Stimulated activated CD8-positive, alpha-beta memory T cell treated with anti-CD3 and anti-CD28 coated beads, Interleukin-12 subunit alpha, Interleukin-12 subunit beta, amount 100 ng/mL, for 24 hours (primary cell): ENCODE results near the gene TCEA3.

Source experiments
- DNase-seq: peaks from one replicate; pipeline ENCODE4 v3.0.0-alpha.2; 2020; ENCODE audit errors: extremely low read depth

The TCEA3 gene

DNA sequence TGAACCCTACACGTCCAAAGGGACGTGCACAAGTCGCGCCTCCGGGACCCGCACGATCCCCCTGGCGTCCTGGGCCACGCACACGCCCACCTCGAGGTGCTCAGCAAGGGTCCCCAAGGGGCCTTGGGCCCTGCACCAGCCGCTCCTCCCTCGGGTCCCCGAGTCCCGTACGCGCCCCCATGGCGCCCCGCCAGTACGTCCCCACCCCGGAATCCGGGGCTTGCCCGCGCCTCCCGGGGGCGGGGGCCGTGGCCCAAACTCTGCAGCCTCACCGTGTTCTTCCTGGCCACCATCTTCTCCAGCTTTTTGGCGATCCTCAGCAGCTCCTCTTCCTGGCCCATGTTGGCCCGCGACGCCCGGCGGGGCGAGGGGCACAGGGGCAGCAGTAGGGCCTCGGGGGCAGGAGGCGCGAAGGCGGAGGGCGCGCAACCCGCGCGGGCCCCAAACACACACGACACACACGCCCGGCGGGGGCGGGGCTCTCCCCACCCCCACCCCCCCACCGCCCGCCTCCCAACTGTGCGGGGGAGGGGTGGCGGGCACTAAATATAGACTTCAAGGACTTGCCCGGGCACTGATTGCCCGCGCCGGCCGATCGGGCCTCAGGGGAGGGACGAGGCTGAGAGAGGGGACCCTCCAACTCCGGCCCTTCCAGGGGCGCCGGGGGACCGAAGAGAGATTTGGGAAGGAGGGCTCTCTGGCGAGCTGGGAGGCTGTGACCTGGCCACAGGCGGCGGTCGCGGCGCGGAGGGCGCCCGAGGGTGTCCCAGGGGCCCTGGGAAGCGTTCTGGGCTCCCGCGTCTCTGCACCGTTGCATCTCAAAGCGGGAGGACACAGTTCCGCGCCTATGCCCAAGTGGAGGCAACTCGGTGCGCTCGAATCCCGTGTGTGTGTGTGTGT is at the start of gene TCEA3:
Gene TCEA3 (minus strand): TSS at position 456 of the 900 bp plus-strand sequence. CDS start 115 bp downstream, at position 341.
- no peak for DNase-seq

DNA sequence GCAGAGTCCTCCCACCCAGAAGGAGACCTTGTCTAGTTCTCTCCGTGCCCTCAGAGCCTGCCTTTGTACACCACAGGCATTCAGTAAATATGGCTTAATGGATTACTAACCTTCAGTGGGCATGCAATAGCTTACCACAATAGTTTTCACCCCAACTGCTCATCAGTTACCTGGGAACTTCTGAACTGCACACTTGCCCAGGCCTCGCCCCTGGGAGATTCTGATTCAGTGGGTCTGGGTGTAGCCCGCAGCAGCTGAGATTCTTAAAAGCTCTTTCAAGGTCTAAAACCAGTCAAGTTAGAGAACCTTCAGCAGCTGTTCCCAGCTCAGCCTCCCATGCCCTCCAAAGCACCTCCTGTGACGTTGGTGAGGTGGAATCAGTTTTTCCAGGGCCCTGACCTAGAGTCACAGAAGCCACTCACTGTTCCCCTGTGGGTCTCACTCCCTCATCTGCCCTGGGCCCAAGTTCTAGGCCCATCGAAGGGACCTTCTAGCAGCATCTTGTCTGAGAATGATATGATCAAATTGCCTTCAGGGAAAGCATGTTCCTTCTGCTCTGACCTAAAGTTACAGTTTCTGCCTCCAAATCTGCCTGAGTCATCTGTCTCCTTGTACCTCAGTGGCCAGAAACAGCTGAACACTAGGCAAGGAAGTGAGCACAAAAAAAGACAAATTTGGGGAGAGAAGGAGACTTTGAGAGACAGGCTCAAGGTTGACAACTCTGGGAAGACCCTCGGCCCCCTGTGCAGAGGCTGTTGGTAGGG is 48.7 kb upstream of the TCEA3 start:
- no peak for DNase-seq

DNA sequence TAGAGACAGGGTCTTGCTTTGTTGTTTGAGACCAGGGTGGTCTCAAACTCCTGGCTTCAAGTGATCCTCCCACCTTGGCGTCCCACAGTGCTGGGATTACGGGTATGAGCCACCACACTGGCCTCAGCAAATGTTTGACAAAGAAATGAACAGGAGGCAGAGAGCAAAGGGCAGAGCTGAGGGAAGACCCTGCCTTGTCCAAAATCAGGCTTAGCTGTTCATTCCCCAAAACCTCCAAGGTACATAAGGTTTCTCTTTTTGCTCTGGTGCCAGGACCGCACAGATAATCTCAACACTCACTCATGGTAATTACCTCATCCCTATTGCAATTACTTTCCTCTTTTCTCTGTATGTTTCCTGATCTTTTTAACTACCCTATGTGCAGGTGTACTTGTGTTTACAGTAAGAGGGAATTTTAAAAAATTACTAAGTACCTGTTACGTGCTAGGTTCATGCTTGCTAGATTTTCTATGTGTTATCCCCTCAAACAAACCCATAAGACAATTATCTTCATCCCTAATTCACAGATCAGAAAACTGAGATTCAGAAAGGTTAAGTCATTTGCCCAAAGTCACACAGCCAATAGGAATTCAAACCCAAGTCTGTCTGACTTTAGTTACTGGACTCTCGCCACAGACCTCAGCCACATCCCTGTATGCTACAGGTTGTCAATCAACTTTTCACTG is 47.9 kb upstream of the TCEA3 start:
- no peak for DNase-seq

DNA sequence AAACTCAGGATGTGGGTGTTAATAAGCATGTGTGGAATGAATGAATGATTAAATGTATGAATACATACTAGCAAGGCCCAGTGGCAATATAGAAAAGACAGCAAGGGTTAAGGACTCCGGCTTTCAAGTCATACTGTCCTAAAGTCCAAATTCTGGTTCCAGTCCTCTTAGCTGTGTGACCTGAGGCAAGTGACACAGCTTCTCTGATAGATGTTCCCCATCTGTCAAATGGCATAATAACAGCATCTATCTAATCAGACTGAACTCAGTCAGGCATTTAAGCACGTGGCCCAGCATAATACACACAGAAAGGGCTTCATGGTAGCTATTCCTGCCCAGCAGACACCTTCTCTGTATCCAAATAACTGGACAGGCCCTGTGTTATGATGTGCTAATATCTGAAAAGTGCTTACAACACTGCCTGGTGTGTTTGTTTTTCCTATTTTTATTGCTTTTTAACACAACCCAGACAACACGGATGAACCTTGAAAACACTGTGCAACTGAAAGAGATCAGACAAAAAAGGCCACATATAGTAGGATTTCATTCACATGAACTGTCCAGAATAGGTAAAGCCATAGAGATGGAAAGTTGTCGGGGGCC is 47.0 kb upstream of the TCEA3 start:
- DNase-seq: no peak

DNA sequence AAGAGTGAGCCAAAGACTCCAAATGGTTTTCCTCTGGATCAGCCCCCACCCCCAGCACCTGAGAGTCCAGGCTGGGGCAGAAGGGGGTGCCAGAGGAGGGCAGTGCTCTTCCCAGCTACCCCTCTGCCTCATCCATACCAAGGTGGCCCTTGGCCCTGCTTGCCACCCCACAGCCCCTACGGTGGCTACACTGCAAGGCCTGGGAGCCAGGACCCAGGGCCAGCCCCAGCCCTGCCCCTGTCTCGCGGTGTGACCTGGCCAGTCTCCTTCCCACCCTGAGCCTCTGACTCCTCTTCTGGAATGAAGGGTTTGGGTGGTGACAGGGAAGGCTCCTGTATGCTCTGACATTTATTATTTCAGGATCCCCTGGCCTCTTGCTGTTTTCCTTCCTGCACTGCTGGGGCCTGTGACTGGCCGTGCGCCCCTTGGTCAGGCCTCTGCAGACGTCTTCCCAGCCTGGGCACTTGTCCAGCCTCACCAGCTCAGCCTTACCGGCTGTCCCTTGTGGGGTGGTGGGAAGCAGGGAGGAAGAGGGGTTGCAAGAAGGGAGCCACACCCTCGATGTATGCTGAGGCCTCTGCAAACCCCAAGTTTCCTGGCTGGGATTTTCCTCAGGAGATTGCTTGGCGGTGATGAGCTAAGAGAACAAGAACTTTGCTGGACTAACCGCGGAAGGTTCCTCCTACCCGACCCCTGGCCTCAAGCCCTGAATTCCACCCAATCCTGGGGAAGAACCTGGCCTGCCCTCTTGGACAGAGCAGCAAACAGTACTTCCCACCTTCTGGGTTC is 45.9 kb upstream of the TCEA3 start:
- no peak for DNase-seq

DNA sequence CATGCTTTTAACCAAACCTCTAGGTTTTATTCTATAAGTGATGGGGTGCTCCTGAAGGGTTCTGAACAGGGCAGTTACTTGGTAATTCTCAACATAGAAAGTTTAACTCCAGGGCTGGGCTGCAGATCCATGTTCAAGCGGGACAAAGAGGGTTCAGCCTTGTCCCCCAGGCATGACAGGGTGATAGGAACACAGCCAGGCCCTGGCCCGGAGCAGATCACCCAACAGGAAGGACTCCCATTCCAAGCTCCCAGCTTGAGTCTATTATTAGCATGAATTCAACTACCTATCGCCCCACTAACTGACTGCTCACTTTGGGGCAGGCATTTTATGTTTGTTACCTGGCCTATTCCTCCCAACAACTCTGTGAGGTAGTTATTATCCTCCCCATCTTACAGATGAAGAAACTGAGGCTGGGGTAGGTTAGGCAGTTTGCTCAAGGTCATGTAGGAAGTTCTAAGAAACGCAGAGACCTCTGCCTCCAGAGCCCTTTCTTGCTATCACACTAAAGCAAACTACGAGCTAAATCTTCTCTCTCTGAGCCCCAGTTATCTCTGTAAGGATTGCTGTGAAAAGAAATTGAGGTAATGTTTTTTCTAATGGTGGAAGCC is 44.9 kb upstream of the TCEA3 start:
- no peak for DNase-seq

DNA sequence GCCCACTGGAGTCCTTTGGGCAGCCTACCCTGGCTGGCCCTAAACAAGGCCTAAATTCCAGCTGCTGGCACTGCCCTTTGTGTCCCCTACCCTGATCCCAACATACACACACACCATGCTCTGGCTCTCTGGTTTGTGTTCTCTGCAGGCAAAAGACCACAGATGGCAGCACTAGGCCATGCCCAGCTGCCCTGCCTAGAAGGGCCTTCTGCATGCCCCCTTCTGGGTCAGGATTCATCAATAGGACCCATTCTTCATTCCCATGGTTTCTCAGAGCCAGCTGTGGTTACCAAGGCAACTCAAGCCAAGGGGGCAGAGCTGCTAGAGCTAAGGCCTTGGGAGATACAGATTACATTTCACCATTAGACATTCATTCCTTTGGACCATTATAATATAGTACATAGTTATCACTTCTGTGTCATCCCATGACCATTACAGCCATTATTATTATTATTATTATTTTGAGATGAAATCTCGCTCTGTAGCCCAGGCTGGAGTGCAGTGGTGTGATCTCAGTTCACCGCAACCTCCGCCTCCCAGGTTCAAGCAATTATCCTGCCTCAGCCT is 42.0 kb upstream of the TCEA3 start:
- no peak for DNase-seq

DNA sequence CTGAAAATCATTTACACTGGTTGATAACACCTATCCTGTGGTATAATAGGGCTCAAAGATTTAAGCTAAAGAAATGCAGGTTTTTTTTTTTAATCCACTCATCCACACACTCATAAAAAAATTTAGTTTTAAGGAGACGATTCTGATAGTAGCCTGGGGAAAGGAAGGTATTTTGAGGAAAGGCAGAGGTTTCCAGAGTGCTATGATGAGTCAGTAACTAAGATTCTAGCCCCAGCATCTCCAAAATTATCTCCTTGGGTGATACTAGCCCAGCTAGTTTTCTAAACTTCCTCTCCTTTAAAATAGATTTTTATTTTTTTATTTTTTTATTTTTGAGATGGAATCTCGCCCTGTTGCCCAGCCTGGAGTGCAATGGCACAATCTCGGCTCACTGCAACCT is 38.7 kb upstream of the TCEA3 start:
- no peak for DNase-seq

DNA sequence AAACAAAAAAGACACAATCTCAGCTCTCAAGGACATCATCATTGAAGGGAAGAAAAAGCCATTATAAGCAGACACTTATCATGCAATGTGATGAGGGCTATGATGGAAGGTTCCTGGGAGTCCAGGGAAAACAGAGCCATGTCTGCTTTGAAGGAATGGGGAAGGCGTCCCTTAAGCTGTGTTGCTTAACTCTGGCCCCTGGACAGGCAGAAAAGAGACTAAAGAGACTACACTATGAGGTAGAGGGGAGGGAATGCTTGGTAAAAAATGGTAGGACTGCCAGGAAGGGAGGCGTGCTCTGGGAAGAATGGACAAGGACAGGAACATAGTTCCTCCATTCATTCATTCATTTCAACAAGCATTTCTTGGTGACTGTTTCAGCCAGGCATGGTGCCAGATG is 38.2 kb upstream of the TCEA3 start:
- DNase-seq: no peak

DNA sequence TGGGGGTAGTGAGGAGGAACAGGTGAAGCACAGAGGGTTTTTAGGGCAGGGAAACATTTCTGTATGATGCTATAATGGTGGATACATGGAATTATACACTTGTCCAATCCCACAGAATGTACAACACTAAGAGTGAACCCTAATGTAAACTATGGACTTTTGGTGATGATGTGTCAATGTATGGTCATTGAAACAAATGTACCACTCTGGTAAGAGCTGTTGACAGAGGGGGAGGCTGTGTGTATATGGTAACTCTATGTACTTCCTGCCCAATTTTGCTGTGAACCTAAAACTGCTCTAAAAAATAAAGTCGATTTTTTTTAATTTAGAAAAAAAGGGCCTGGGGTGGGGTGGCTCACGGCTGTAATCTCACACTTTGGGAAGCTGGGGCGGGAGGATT is 36.5 kb upstream of the TCEA3 start:
- DNase-seq: no peak

DNA sequence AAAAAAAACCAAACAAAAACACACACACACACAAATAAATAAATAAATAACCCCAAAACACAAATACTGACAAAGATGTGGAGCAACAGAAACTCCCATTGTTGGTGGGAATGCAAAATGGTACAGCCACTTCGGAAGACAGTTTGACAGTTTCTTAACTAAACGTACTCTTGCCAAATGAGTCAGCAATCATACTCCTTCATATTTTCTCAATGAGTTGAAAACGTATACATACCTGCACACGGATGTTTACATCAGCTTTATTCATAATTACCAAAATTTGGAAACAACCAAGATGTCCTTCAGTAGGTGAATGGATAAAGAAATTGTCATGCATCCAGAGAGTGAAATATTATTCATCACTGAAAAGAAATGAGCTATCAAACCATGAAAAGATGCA is 36.0 kb upstream of the TCEA3 start:
- no peak for DNase-seq

DNA sequence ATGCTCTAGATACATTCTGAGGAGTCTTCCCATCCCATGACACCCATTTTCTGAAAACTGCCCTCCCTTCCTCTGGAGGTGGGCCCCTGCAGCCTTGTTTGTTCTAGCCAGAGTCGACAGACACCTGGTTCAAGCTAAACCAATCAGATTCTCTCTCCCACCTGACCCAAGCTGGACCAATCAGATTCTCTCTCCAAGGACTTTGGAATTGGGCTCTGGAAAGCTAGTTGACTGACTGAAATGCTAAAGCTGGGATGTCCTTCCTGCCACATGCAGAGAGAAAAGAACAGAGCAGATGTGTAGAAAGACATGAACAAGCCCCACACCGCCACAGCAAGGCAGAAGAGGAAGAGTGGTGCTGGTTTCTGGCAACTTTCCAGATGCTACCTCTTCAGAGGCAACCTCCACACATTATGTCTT is 34.8 kb upstream of the TCEA3 start:
- no peak for DNase-seq

DNA sequence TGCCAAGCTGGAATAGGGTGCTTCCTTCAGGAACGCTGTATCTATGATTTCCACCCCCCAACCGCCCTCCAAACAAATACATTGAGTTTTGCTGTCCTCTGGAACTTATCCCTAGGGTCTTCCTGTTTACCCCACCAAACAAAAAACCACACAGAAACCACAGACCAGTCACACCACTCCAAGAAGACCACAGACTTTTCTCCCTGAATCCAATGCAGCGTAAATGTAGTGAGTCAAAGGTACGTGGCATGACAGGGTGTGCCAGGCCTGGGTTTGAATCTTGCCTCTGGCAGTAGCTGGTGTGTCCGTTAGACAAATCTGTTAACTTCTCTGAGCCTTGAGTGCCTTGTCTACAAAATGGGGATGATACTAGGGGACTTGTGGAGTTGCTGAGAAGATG is 31.7 kb upstream of the TCEA3 start:
- no peak for DNase-seq

DNA sequence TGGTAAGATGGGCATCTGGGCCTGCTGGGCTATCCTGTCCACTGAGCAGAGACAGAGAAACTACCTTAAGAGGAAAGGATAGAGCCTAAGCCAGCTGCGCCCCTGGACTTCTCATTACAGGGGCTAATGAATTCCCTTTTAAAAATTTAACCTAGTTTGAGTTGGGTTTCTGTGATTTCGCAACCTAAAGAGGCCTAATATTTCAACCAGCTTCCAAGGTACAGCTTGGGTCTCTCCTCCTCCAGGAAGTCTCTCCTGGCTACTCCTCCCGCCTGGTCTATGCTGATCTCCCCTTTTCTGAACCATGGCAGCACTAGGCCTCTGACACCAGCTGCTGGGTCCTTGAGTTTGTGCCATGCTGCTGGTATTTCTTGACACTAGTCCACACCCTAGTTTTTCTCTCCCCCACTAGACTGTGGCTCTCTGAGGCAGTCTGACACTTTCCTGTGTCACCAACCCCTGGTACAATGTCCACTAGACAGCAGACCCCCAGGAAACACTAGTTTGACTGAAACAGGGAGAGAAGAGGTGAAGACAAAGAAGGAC is 29.0 kb upstream of the TCEA3 start:
- DNase-seq: no peak

DNA sequence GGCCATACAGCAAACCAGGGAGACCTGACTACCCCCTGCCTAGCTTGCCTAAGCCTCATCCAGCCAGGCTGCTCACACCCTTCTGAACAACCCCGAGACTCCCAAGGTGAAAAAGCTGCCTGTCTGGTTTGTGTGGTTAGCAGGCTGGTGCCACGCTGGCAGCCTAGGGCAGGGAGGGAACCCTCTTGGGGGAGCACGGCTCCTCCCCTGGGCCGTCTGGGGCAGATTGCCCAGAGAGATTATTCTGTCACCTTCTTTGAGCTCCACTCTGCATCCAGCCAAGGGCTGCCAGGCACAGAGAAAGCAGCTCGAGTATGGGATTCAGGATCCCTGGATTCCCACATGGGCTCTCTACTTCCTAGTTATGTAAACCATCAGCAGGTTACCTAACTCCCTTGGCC is 27.5 kb upstream of the TCEA3 start:
- DNase-seq: no peak

DNA sequence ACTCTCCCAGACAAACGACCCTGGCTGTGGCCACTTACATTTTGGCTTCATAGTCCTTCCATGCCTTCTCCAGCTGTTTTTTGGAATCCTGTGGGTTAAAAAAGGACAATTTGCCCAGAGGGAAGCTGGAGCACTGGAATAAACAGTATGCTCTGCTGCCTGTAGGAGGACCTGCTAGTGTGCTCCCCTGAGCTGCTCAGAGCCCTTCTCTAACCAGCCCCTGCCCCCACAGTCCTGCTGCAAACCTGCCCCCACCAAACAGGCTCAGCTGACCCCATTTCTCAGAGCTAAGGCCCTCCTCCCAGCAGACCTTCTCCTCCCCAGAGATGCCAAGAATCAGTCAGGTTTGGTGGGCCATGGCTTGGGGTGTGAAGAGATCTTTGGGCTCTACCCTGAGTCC is 26.9 kb upstream of the TCEA3 start:
- no peak for DNase-seq

DNA sequence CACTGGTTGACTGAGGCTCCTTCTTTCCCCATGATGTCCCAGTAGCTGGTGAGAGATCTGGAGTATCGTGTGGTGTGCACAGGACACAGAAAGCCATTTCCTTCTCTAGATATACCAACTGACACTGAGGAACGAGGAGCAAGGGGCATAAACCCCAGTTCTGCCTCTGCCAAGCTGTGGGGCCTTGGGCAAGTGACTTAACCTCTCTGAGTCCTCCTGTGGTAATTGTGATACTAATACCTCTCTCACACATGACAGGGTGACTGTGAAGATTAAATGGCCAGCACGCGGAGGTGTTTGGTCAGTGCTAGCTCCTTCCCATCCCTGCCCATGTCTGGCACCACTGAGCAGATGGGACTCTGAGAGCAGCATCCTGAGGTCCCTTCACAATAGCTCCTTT is 26.3 kb upstream of the TCEA3 start:
- DNase-seq: no peak

DNA sequence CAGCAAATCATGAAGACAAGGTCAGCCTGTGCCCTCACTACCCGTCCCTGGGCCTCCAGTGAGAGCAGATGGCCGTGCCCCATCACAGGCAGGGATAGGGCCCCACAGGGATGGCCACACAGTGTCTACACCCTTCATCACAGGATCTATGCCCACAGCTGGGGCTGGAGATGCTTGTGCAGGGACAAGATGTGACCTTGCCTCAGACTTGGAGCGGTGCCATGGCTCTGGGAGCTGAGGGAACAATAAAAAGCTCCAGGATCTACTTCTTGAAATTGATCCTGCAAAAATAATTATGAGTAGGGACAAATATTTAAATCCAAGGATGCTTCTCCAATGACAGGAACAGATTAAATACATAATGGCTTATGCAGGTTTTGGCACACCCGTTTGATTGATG is 25.4 kb upstream of the TCEA3 start:
- no peak for DNase-seq

DNA sequence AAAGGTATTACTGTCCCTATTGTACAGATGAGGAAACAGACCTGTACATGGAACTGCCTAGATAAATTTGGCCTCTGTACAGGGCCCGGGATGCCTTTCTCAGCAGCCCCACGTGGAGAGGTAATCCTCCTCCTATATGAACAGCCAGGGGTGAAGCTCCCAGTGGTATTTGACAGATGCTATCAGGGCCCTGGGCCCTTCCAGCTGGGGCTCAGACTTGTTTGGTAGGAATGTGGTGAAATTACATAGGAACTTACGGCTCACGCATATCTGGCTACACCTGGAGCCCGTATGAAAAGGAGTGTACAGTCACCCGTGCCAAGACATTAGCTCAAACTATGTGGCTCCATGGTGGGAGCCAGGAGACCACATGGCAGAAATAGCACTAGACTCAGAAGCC is 24.8 kb upstream of the TCEA3 start:
- no peak for DNase-seq

DNA sequence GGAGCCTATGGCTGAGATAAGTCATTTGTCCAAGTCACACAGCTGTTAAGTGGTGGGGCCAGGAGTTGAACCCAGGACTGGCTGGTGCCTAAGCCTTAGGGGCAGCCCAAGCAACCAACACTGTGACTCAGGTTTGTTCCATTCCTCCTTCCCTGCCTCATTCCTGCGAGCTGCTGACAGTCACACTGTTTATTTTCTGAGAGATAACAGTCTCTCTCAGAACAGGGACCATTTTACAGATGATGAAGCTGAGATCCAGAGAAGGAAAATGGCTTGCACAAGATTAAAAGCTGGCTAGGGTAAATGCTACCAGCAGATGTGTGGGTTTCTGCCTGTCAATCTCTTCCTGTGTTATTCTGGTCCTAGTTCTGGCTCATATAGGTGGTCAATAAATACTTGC is 24.3 kb upstream of the TCEA3 start:
- DNase-seq: no peak
